GM20000 (cell line): ENCODE data around the gene SMYD3.
"Not testable (repeated sequence)": the region's sequence is repeated elsewhere in the genome, so short reads cannot be mapped to it uniquely, and the experiment has no call there.

Experiments
- DNase-seq: peaks from one replicate; pipeline ENCODE4 v3.0.0; 2012; ENCODE audit warnings: low spot score
- CTCF ChIP-seq: IDR thresholded peaks from 2 replicates; pipeline ENCODE4 v1.5.1; 2012; ENCODE audit warnings: mild to moderate bottlenecking, control low read depth; ENCODE audit errors: extremely low read depth, missing control alignments

Gene SMYD3

GRCh38 chr1:245788886-245789285, 718.2 kb downstream of the SMYD3 start:
- no peak for DNase-seq
- no peak for TF ChIP-seq CTCF

GRCh38 chr1:245788269-245788668, 718.8 kb downstream of the SMYD3 start:
- DNase-seq, result no peak
- no peak for TF ChIP-seq CTCF

GRCh38 chr1:245786948-245787347, 720.1 kb downstream of the SMYD3 start:
- no peak for TF ChIP-seq CTCF
- no peak for DNase-seq

- TF ChIP-seq CTCF, result no peak
- DNase-seq, result no peak
Observed at GRCh38 chr1:245779797-245780755, 727.0 kb downstream of the SMYD3 start.

GRCh38 chr1:245777752-245778151, 729.3 kb downstream of the SMYD3 start:
- no peak for TF ChIP-seq CTCF
- DNase-seq, result no peak

GRCh38 chr1:245776694-245777332, 730.3 kb downstream of the SMYD3 start:
- TF ChIP-seq CTCF, result no peak
- DNase-seq, result no peak

- DNase-seq, result no peak
- no peak for TF ChIP-seq CTCF
Observed at GRCh38 chr1:245776139-245776538, 730.9 kb downstream of the SMYD3 start.

- DNase-seq, result not testable (repeated sequence)
Observed at GRCh38 chr1:245774931-245775330, 732.1 kb downstream of the SMYD3 start.
